Inflammatory macrophage treated with lipopolysaccharide for 1 hour (primary cell): ENCODE results near the gene NPBWR2.

Experiments
- DNase-seq, 2 donors: peaks; one replicate each; pipeline ENCODE4 v3.0.0-alpha.2; 2020 to 2022

The NPBWR2 gene

DNA sequence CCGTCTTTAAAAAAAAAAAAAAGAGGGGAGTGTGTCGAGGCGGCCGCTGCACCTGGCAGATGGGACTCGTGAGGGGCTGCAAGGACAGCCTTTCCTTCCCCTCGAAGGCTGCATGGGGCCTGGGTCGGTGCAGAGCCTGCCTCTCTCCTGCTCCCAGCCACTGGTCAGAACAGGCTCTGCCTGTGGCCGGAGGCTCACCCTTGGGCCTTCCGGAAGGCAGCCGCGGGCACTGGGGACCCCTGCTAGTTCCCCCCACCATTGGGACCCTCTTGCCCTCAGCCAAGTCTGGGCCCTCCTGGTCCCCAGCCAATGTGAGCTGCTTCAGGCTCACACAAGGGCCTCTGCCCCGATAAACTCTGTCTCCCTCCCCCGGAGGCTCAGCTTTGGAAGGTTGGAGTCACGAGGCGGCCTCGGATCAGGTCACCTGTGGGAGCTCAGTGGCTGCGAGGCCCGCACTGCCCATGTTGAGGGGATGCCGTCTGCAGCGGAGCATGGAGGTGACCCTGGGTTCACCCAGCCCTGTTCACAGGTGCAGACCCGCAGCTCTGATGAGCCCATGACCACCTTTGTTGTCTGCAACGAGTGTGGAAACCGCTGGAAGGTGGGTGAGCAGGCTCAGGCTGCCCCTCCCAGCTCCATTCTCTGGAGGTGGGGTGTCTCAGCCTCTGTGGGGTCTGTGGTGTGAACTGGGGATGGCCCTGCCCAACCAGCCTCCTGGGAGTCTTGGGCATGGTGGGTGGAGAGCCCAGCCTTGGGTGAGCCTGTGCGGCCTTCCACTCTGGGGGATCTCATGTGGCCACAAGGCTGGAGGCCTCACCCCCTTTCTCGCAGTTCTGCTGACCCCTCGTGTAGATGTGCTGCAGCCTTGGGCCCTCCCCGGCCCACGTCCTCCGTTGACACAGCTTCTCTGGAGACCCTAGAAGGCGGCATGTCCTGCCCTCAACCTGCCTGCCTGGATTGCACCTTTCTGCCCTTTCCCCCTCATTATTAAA lies 35.7 kb downstream of the NPBWR2 start:
- no peak for DNase-seq

DNA sequence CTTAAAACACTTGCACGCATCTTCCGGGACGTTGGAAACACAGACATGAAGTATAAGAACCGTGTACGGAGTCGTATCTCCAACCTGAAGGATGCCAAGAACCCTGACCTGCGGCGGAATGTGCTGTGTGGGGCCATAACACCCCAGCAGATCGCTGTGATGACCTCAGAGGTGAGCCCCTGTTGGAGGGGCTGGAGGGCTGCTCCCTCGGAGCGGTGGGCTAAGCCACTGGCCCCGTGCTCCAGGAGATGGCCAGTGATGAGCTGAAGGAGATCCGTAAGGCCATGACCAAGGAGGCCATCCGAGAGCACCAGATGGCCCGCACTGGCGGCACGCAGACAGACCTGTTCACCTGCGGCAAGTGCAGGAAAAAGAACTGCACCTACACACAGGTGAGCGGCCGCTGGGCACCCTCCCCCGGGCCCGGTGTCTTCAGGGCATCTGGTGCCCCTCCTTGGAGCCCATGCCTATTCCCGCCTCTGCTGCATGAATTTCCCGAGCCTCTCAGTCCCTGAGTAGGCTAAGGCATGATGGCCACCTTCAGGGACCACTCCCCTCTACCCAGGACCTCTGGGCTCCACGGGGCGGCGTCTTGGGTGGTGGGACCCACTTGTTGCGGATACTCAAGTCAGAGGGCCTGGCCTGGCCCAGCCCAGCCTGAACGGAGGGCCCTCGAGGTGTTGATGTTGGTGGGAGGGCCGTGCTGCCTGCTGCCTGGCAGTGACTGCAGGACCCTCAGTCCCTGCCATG lies 36.9 kb downstream of the NPBWR2 start:
- DNase-seq, result no peak

DNA sequence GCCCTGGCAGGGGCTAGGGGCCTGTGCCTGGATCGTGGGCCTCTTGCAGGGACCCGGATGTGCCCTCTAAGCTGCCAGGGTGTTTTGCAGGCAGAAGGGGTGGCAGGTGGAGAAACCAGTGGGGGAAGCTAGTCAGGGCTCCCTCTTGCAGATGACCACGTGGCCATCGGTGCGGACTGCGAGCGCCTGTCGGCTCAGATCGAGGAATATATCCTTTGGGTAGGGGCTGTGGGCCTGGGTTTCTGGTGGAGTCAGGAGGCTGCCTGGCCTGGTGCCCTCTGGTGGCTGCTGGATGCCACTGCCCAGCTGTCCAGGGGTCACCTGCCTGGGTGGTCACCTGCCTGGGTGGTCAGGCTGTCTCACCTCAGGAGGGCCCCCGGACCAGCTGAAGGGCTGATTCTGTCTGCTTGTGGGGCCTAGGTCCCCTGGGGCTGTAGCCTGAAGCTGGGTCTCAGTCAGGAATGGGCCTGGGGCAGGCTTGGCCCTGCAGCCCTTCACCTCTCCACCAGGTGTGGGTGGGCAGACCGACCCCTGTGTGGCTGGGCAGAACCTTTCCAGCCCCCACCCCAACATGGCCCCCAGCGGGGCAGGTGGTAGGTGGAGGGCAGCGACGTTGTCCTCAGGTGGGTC lies 37.6 kb downstream of the NPBWR2 start:
- DNase-seq, result no peak

DNA sequence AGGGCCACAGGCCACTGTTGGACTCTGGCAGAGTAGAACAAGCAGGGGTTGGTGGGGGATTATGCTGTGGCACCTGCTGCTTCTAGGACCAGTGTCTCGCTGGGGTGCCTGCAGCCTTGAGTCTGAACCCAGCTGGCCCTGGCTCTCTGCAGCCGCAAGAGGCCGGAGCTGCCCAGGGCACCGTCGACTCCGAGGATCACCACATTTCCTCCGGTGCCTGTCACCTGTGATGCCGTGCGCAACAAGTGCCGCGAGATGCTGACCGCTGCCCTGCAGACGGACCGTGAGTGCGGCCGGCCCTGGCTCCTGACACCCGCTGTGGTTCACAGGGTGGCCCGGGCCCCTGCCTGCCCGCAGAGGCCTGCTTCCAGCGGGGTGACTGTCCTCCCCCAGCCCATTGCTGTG lies 38.2 kb downstream of the NPBWR2 start:
- no peak for DNase-seq

DNA sequence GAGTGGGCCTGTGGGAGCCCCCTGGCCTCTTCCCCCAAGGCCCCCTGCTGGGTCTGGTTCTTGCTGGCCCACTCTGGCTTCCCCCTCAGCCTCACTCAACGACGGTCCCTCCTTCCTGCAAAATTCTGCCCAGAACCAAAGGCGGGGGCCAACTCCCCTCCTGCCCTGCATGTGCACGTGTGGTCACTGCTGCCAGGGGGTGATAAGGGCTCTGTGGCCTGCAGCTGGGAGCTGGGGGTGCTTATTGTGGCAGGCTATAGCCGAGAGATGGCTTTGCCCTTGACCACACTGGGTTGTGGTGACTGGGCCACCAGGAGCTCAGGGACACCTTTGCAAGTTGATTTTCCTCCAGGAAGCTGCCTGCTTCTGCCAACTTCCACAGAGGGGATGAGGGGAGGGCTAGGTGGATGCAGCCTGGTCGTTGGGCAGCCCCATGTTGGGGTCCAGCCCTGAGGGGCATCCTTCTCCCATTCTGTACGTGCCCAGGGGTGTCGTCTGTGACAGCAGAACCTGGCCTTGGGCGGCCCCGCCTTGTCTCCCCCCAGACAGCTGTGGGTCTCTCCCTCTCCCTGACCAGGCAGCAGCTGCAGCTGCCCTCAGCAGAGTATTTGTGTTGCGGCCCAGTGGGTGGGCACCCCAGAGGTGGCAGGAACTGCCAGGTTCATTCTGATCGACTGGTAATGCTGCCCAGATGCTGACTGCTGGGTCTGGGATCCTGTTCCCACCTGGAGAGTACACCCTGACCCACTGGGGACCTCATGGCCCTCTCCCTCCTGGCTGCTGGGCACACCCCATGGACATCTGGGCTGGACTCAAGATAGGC lies 38.8 kb downstream of the NPBWR2 start:
- DNase-seq, result no peak

DNA sequence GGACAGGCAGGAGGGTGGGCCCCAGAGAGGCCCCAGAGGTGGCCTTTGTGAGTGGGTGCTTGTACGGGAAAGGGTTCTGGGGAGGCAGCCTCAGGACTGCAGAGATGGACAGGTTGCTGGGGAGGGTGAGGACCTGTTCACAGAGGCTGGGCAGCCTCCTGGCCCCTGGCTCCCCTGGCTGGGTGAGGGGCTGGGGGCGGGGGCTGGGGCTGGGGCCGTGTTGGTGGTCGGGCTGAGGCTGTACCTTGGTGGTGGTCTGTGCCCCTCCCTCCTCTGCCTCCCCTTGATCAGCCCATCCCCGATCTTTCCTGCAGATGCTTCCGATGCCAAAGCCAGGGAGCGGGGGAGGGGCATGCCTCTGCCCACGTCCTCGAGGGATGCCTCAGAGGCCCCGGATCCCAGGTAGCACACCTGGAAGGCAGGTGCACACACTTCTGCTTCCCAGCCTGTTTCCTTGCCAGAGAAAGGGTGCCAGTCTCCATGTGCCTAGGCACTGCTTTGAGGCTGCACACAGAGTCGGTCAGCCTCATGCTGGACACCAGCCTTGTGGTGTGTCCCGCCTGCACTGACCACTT lies 39.5 kb downstream of the NPBWR2 start:
- DNase-seq, result no peak

DNA sequence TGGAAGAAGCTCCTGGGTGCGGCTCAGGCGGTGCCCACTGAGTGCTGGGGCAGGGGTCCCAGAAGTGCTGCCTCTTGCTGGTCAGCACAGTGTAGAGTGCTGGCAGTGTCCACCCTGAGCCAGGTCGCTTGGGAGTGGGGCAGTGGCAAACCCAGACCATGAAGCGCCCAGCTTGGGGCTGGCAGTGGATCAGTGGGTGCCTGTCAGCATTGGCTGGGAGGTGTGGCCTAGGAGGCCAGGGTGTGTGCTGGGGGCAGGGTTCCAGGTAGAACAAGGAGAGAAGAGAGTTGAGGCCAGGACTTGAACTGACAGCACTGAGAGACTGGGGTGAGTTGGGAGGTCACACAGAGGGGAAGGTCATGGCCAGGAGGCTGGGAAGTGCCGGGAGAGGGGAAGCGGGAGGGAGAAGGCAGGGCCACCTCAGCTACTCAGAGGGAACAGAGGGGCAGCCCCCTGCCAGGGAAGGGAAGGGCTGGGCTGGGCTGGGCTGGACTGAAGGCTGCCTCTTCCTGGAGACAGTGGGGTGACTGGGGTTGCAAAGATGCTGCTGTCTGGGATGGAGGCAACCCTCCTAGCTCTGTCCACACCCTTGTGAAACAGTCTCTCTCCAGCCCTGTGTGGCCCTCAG lies 40.2 kb downstream of the NPBWR2 start:
- no peak for DNase-seq

DNA sequence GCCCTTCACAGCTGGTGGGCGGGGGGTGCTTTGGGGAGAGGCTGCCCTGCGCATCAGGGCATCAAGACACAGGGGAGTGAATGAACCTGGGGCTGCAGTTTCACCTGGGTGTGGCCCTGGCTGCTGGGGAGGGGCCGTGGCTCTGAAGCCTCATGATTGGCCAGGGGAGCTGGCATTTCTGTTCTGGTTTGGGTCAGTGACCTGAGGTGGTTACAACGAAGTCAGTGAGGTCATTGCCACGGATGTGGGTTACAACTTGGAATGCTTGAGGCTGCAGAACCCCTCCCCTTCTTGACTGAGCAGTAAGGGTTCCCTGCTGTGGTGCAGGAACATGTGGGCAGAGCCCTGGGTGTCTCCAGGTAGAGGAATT lies 41.4 kb downstream of the NPBWR2 start:
- no peak for DNase-seq

DNA sequence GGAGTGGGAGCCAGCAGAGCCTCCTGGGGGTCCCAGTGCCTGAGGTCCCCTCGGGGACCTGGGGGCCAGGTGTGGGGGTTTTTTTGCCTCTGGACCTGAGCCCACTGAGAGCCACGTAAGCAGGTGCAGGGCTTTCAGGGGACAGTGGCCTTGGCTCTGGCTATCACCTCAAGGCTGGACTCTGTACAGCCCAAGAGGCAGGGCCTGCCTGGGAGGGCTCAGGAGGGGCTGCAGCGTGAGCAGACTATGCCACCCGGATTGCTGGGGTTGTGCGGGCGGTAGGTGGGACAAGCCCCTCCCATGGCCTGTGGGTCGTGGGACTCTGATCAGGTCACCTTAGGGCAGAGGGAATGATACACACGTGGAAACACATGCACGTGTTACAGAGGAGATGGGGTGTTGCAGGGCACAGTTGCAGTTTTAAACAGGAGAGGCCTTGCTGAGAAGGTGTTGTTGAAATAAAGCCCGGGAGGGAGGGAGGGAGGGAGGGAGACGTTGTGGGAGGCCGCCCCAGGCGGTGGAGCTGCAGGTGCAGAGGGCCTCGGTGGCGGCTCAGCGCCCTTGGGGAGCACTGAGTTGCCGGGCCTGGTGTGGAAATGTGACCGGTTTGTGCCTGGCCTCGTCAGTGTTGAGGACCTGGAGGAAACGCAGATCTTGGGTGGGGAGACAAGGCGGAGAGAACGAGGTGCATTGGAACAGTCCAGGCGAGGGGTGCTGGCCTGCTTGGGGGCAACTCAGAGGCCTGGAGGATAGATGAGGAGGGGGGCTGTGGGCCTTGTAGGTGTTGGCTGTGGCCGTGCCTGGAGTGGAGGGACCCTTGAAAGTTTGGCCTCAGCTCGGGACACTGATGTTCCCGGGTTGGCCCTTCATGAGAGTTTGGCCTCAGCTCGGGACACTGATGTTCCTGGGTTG lies 42.0 kb downstream of the NPBWR2 start:
- DNase-seq, result no peak

DNA sequence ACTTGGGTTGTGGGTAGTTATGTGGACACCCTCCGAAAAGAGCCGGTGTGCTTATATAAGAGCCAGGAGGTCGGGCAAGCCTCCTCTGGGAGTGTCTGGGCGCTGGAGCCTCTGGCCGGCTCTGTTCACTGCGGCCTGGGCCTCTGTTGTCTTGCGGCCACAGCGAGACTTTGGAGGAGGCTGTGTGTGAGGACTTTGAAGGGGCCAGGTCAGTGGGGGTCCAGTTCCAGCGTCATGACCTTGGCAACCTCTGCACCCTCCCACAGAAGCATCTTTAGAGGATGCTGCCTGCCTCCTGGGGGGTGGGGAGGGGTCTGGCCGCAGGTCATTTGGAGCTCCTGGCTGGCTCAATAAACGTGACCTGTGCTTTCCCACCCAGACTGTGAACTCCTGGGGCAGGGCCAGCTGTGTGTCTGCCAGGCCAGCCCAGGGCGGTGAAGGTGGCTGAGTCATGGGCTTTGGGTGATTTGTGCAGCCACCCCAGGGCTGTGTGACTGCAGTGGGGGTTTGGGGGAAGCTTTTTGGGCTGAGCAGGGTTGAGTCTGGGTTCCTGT lies 43.1 kb downstream of the NPBWR2 start:
- DNase-seq, result no peak

DNA sequence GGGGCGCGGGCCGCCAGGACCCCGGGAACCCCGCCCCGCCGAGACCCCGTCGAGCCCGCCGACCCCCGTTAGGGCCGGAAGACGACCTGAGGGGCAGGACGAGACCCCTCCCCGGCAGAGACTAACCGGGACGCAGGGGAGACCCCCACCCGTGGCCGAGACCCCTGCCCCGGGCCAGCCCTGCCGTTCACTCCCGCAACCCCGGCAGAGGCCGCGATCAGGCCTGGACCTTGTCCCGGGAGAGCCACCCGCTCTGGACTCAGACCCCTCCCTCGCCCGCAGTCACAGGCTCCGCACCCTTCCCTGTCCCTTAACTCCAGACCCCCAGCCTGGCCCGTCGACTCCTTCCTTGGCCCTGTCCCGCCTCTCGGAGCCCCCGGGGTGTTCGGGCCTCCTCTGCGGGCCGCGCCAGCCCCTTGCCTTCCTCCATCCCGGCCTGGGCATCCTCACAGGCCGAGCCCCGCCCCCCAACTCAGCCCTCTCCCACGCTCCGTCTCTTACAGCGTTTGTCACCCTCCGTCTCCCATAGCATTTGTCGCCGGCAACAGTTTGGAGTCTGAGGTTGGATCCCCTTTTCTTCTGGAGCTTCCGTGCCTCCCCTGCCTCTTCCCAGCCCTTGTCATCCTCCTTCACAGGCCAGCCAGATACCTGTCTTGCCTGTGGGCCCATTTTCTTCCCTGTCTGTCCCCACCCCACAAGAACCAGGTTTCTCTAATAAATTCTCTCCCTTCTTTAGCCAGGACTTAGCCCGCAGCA lies 43.8 kb downstream of the NPBWR2 start:
- DNase-seq, result peak; percentile 46 to 48

DNA sequence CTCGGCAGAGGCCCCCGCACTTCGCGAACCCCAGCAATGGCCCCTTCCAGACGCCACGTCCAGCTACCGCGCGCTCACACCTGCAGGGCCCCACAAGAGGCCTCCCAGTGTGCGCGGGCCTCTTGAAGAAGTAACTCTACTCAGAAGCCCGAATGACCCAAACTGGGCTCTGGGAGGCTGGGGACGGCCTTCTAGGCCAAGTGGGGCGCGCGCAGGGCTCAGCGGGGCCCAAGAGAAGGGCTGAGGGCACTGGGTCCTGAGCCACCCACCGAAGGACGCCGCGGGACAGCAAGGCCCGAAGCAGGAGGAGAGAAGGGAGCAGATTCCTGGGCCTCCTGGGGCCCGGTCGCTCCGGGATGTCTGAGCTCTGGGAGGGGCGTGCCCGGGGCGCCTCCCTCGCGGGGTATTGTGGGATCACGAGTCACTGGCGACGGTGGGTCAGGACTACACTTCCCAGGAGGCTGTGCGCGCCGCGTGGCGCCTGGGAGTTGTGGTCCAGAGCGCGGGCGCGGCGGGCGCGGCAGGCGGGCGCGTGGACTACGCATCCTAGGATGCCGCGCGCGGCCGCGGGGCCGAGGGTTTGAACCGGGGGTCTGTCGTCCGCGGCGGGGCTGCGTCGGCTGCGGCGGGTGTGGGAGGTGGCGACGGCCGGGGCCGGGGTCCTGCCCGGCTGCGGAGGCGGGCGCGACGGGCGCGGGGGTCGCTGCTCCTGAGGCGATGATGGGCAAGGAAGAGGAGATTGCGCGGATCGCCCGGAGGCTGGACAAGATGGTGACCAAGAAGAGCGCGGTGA lies 44.6 kb downstream of the NPBWR2 start, which contains the start of gene TCEA2:
Gene TCEA2 (plus strand): TSS at position 603 of the 793 bp plus-strand sequence. CDS start 115 bp downstream, at position 718.
- peak; percentile 90 to 94 for DNase-seq

DNA sequence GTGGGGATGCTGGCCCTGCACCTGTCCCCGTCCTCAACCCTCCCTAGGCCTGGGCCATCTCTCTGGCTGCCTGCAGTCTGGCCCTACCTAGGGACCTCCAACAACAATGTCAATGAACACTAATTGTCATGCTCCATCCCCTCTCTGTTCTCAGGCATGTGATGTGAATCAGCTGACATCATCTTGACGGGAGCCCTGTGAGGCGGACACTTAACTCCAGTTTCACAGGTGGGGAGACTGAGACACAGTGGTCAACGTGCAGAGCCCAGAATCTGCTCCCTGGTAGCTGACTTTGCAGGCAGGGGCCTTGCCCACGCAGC lies 45.1 kb downstream of the NPBWR2 start:
- DNase-seq, result no peak

DNA sequence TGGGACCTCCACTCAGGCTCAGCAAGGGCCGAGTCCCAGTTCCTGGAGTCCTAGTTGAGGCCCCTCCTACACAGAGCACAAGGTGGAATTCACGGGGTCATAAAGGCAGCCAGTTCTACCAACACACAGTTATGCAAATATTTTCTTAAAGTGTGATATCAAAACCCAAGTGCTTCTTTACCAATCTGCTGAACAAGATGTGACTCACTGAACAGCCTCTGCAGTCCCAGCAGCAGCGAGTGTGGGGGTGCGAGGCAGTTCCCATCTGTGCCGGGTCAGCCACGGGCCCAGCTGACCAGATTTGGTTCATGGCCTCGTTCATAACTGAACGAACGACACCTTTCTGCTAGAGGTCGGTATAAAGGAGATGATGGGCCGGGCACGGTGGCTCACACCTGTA lies 48.8 kb downstream of the NPBWR2 start:
- DNase-seq, result peak in 1 of 2 donors; percentile 49

DNA sequence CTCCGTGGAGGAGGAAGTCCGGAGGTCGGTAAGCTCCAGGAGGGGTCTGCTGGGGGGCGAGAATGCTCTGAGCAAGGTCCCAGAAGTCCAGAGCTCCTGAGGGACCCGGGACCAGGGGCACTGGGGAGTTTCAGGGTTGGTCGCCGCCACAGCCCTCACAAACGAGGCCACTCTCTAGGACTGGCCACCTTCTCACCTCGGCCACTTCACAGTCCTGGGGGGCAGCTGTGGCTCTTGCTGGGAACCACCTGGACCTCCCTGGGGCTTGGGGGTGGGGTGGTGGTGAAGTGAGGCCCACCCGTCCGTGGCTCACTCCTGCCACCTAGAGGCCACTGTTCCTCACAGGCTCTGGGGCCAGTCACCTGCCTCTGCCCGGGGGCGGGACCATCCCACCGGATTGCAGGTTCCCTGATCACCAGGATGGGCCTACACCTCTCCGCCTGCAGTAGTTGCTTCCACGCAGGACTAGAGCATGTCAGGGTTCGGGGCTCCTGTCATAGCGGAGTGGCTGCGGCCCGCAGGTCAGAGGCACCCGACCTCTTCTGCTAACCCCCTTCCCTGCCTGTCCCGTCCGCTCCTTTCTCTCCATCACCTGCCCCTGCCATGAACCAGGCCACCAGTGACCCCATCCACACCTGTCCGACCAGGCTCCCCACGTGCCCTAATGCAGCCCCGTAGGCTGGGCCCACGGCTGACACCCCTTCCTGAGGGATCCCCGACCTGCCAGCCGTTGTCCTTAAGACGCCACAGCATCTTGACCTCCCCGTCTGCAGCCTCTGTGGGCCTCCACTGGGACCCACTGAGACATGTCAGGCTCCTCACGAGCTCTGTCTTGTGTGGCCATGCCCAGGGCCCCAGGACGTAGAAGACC lies 49.5 kb downstream of the NPBWR2 start:
- peak in 1 of 2 donors; percentile 71 for DNase-seq

DNA sequence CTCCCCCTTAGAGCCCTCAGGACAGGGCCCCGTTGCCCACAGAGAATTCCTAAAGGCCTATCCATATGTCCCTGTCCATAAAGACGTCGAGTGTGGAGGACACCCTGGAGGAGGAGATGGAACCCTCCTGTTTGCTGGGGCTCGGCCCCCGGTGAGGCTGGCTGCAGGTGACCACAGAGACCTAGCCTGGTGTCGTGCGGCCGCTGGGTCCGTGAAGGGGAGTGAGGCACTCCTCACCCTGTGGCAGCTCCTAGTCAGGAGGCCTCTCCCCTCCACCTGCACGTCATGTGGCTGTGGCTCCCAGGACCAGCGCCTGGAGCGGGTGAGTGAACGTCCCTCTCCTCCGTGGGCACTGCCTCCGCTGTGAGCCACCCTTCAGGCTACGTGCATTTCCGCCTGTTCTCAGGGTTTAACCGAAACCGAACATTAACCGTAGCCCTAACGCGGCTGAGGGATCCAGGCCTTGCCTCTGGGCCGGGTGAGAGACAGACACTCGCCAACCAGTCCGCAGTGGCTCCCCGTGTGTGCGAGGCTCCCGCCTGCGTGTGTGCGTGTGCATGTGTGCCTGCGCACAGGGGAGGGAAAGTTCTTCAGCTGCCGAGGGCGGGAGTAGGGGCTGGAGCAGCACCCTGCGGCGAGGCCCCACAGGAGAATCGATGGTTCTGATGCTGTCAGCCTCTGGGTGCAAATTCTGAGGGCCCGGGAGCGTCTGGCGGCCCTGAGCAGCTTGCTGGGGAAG lies 50.3 kb downstream of the NPBWR2 start:
- no peak for DNase-seq

DNA sequence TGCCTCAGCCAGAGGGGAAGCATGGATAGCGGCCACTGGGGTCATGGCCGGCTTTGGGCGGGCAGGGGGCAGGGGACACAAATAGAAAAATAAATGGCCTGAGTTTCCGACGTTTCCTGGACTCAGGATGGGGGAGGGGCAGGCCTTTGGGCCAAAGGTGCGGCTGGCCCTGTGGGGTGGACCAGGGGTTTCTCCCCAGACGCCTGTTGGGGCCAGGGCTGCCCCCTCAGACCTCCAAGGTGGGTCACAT lies 50.8 kb downstream of the NPBWR2 start:
- DNase-seq, result no peak
